SK-N-SH (cell line): ENCODE data around the gene SNX5. TPM values are rescaled to one million over a fixed set of nuclear protein-coding genes. Genes with fewer than 3 reads are reported as not detected.

Experiments
- CTCF ChIA-PET: fragments of 300-600, 350-600 bp; formaldehyde crosslinking; extraction: SDS; loops from one replicate; lab custom pipeline; 2021; lab: Yijun Ruan, JAX
- POLR2A ChIA-PET: fragments of 350-600 bp; sonication (Branson Sonifier 250); formaldehyde crosslinking; extraction: SDS; loops from one replicate; lab custom pipeline; 2020; ENCODE audit warnings: antibody characterized with exemption, inconsistent platforms; lab: Yijun Ruan, JAX
- DNase-seq: peaks from one replicate; pipeline ENCODE4 v3.0.0; 2012
- H2AFZ ChIP-seq: fragments of 200-600 bp; sonication (generic); 2 replicates; pipeline ENCODE4 v1.8.1; 2016; ENCODE audit warnings: antibody characterized with exemption, mild to moderate bottlenecking, low read depth
- H3F3A ChIP-seq: fragments of 200-600 bp; sonication (generic); replicated peaks from 2 replicates; pipeline ENCODE3; 2016; ENCODE audit warnings: antibody characterized with exemption, mild to moderate bottlenecking; ENCODE audit not compliant: insufficient read depth
- H3K27ac ChIP-seq, 2 experiments: fragments of 200-500 bp in 1 of 2; fragments of 200-600 bp in 1 of 2; sonication (Bioruptor generic) in 1 of 2; sonication (generic), shearing (Covaris generic) in 1 of 2; 2 replicates each; pipeline versions ENCODE4 v1.5.1 to v1.6.1; 2014 to 2016; ENCODE audit warnings: low read depth in 2 of 2, inconsistent platforms in 1 of 2, low read length in 1 of 2, mild to moderate bottlenecking in 1 of 2, mixed read lengths in 1 of 2
- H3K27me3 ChIP-seq: fragments of 200-600 bp; sonication (generic), shearing (Covaris generic); 2 replicates; pipeline ENCODE4 v1.6.1; 2016; ENCODE audit warnings: mixed run types; ENCODE audit not compliant: insufficient read depth
- H3K36me3 ChIP-seq, 2 experiments: fragments of 200-500 bp in 1 of 2; fragments of 200-600 bp in 1 of 2; sonication (Bioruptor generic) in 1 of 2; sonication (generic) in 1 of 2; replicated peaks in 1 of 2; 2 replicates each; pipeline versions ENCODE3 to v1.5.1; 2014 to 2016; ENCODE audit warnings: low read length in 1 of 2, mild to moderate bottlenecking in 1 of 2; ENCODE audit not compliant: insufficient read depth in 2 of 2, control insufficient read depth in 1 of 2
- H3K4me1 ChIP-seq, 2 experiments: fragments of 200-500 bp in 1 of 2; fragments of 200-600 bp in 1 of 2; sonication (Bioruptor generic) in 1 of 2; sonication (generic), shearing (Covaris generic) in 1 of 2; 2 replicates each; pipeline versions ENCODE4 v1.5.1 to v1.6.1; 2014 to 2016; ENCODE audit warnings: low read depth in 1 of 2, low read length in 1 of 2, mixed run types in 1 of 2; ENCODE audit not compliant: insufficient read depth in 2 of 2, control insufficient read depth in 1 of 2
- H3K4me2 ChIP-seq: fragments of 200-600 bp; sonication (generic), shearing (Covaris generic); 2 replicates; pipeline ENCODE4 v1.6.1; 2017; ENCODE audit warnings: mixed run types
- H3K4me3 ChIP-seq, 2 experiments: fragments of 200-500 bp in 1 of 2; fragments of 200-600 bp in 1 of 2; sonication (Bioruptor generic) in 1 of 2; sonication (generic), shearing (Covaris generic) in 1 of 2; 2 replicates each; pipeline versions ENCODE4 v1.5.1 to v1.8.1; 2014 to 2016; ENCODE audit warnings: low read depth in 2 of 2, inconsistent platforms in 1 of 2, low read length in 1 of 2, mild to moderate bottlenecking in 1 of 2, mixed read lengths in 1 of 2, moderate library complexity in 1 of 2
- H3K79me2 ChIP-seq: fragments of 200-600 bp; sonication (generic); 2 replicates; pipeline ENCODE4 v1.8.1; 2017; ENCODE audit warnings: mild to moderate bottlenecking; ENCODE audit not compliant: insufficient read depth
- H3K9ac ChIP-seq: fragments of 200-600 bp; sonication (generic); 2 replicates; pipeline ENCODE4 v1.6.1; 2017; ENCODE audit warnings: mixed run types
- H3K9me2 ChIP-seq: fragments of 200-600 bp; sonication (generic); 2 replicates; pipeline ENCODE4 v1.6.1; 2017; ENCODE audit warnings: mixed run types
- H3K9me3 ChIP-seq: fragments of 200-600 bp; sonication (generic); 2 replicates; pipeline ENCODE4 v1.6.1; 2017; ENCODE audit warnings: mixed run types, mild to moderate bottlenecking, moderate library complexity
- H4K20me1 ChIP-seq: fragments of 200-600 bp; sonication (generic); 2 replicates; pipeline ENCODE4 v1.6.1; 2017; ENCODE audit warnings: mild to moderate bottlenecking, mixed run types; ENCODE audit not compliant: insufficient read depth
- CHD2 ChIP-seq: fragments of 150-350 bp; IDR thresholded peaks from 2 replicates; pipeline ENCODE4 v1.6.1; 2018; ENCODE audit warnings: low read length; ENCODE audit not compliant: partially characterized antibody
- EP300 ChIP-seq, 2 experiments: IDR thresholded peaks; 2 replicates each; pipeline versions ENCODE4 v1.4.0 to v1.6.1; 2012; ENCODE audit warnings: borderline replicate concordance in 1 of 2, low read depth in 1 of 2, low read length in 1 of 2
- FOSL2 ChIP-seq: IDR thresholded peaks from 2 replicates; pipeline ENCODE4 v1.4.0; 2012; ENCODE audit warnings: low read depth, mild to moderate bottlenecking, moderate library complexity, borderline replicate concordance
- FOXJ3 ChIP-seq: sonication (generic); formaldehyde crosslinking; IDR thresholded peaks from 2 replicates; pipeline ENCODE4 v1.5.1; 2020; ENCODE audit warnings: mild to moderate bottlenecking, missing genetic modification reagents
- GATA2 ChIP-seq: sonication (generic); formaldehyde crosslinking; IDR thresholded peaks from 2 replicates; pipeline ENCODE4 v1.5.0; 2020; ENCODE audit warnings: mild to moderate bottlenecking, missing genetic modification reagents
- MAX ChIP-seq: IDR thresholded peaks from 2 replicates; pipeline ENCODE4 v1.4.0; 2012; ENCODE audit warnings: low read depth
- RAD21 ChIP-seq: IDR thresholded peaks from 2 replicates; pipeline ENCODE4 v1.6.1; 2012; ENCODE audit warnings: mild to moderate bottlenecking, low read length
- RCOR1 ChIP-seq: fragments of 150-350 bp; IDR thresholded peaks from 2 replicates; pipeline ENCODE4 v1.6.1; 2017; ENCODE audit warnings: antibody characterized with exemption, low read length
- REST ChIP-seq: IDR thresholded peaks from 2 replicates; pipeline ENCODE4 v1.6.1; 2012; ENCODE audit warnings: mild to moderate bottlenecking, low read depth, low read length, moderate library complexity
- RFX5 ChIP-seq: IDR thresholded peaks from 2 replicates; pipeline ENCODE4 v1.6.1; 2012; ENCODE audit warnings: mild to moderate bottlenecking, improper control_type of control experiment, low read length
- RXRA ChIP-seq: IDR thresholded peaks from 2 replicates; pipeline ENCODE4 v1.4.0; 2012; ENCODE audit warnings: low read depth, mild to moderate bottlenecking, borderline replicate concordance
- TCF12 ChIP-seq: IDR thresholded peaks from 2 replicates; pipeline ENCODE4 v1.4.0; 2012
- TEAD4 ChIP-seq: IDR thresholded peaks from 2 replicates; pipeline ENCODE4 v1.4.0; 2012; ENCODE audit warnings: mild to moderate bottlenecking, borderline replicate concordance; ENCODE audit not compliant: insufficient read depth
- YY1 ChIP-seq: IDR thresholded peaks from 2 replicates; pipeline ENCODE4 v1.4.0; 2012; ENCODE audit warnings: low read depth, mild to moderate bottlenecking
- ZBTB33 ChIP-seq: IDR thresholded peaks from 2 replicates; pipeline ENCODE4 v1.4.0; 2012; ENCODE audit warnings: low read depth, borderline replicate concordance
- WGBS: methylation state at CpG from one replicate; pipeline ENCODE4 v1.1.6; 2017; ENCODE audit warnings: low lambda C conversion rate; 5-methylcytosine and 5-hydroxymethylcytosine counted together
- polyA plus RNA-seq, 3 experiments: library from polyadenylated mRNA; depleted of rRNA; stranded (reverse); fragments of >200 nt; gene quantifications; 2 replicates each; pipeline ENCODE4 v1.2.3, GENCODE V29; 2012

SNX5 gene
- polyA plus RNA-seq, 1 of the 3 experiments (the other 2 are of a cell fraction): 76.2 TPM

- Histone ChIP-seq H3K4me2 (no peak overlapping the region), H3K4me3 (no peak overlapping the region), H3F3A (no peaks in the 10 kb centered on the region), H2AFZ (no peak overlapping the region), H3K27ac (no peak overlapping the region), H3K27me3 (no peaks in the 10 kb centered on the region), H4K20me1 (no peaks in the 10 kb centered on the region), H3K4me1 (no peaks in the 10 kb centered on the region), H3K9me3 (no peaks in the 10 kb centered on the region), H3K79me2 (no peaks in the 10 kb centered on the region), H3K9ac (no peak overlapping the region), H3K9me2 (no peaks in the 10 kb centered on the region), H3K36me3 (no peaks in the 10 kb centered on the region)
- CTCF ChIA-PET: interaction anchor here (2.0 kb wide), 1 partner anchor 365 kb away, joined by 4 read pairs; no protein-coding TSS in a partner anchor
- DNase-seq: no peak
- WGBS: 54% methylated on average over 4 of the region's 4 CpGs
- POLR2A ChIA-PET: no interaction called here
- TF ChIP-seq YY1 (no peak), CHD2 (no peak), REST (no peak), RAD21 (no peak), TEAD4 (no peak), RCOR1 (no peak), TCF12 (no peak), MAX (no peak), ZBTB33 (no peak), FOSL2 (no peak), GATA2 (CRISPR knock-in tag) (no peak), RXRA (no peak), FOXJ3 (CRISPR knock-in tag) (no peak), RFX5 (no peak), EP300 (IDR thresholded peaks at IDR 0.05; ENCODE audit: borderline replicate concordance in 1 of 2, low read depth in 1 of 2, low read length in 1 of 2) (no peak)
Observed at GRCh38 chr20:17901971-17902370, 66.6 kb downstream of the SNX5 start.
